Activated CD4-positive, alpha-beta memory T cell treated with anti-CD3 and anti-CD28 coated beads for 36 hours (primary cell): ENCODE data around the gene F13A1. TPM values are rescaled to one million over a fixed set of nuclear protein-coding genes. Genes with fewer than 3 reads are reported as not detected.

Source experiments
- CTCF ChIA-PET: fragments of 350-600 bp; sonication (Branson Sonifier 250); formaldehyde crosslinking; loops from one replicate; lab custom pipeline; 2021; ENCODE audit warnings: antibody characterized with exemption, inconsistent platforms; lab: Charles Lee
- POLR2A ChIA-PET: fragments of 350-600 bp; sonication (Branson Sonifier 250); formaldehyde crosslinking; loops from one replicate; lab custom pipeline; 2021; ENCODE audit warnings: antibody characterized with exemption; lab: Charles Lee
- DNase-seq: peaks from one replicate; pipeline ENCODE4 v3.0.0-alpha.2; 2020
- H3K27ac Mint-ChIP-seq: one replicate; pipeline ENCODE4 v1.8.0; 2021; ENCODE audit warnings: mixed read lengths
- H3K27me3 Mint-ChIP-seq: one replicate; pipeline ENCODE4 v1.8.0; 2021; ENCODE audit warnings: mixed read lengths
- H3K36me3 Mint-ChIP-seq: one replicate; pipeline ENCODE4 v1.8.0; 2021; ENCODE audit warnings: mixed read lengths
- H3K4me1 Mint-ChIP-seq: one replicate; pipeline ENCODE4 v1.8.0; 2021; ENCODE audit warnings: low read depth, mixed read lengths
- H3K4me3 Mint-ChIP-seq: one replicate; pipeline ENCODE4 v1.8.0; 2021; ENCODE audit warnings: mild to moderate bottlenecking, mixed read lengths
- H3K9me3 Mint-ChIP-seq: one replicate; pipeline ENCODE4 v1.8.0; 2021; ENCODE audit warnings: mixed read lengths
- intact Hi-C: fragments of 100-400 bp; cut with micrococcal nuclease; formaldehyde crosslinking; loops from one replicate; pipeline ENCODE4 v1.15.1; 2023
- total RNA-seq, 2 experiments: library from RNA; stranded (reverse); gene quantifications; one replicate each; pipeline ENCODE4 v1.2.3, GENCODE V29; 2021

F13A1 gene
- total RNA-seq, 2 experiments from 2014 or later, result not detected

DNA sequence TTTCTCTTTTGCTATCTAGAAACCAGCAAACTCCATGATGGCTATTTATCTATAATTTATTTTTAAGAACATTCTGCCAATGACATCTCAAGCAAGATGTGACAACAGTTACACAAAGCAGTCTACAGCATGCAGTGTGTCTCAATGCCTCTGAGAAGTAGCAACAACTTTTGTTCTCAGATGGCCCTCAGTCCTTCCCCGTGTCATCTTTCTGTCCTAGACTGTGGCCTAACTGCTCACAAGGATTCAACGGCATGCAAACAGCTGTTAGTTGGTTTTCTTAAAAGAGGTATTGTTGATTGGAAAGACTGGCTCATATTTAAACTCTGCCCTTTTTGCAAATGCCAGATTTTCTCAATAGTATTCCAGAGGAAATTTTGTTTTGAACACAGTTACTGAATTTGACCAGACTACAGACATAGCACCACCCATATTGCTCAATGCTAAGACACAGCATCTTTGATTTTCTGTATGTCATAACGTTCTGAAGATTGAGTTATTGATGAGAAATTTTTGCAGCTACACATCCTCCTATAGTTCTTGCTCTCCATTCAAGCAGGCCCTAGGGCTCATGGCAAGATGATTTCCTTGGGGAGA is 26.1 kb upstream of the F13A1 start:
- DNase-seq, result no peak

GRCh38 chr6:6333501-6333900 is 13.0 kb upstream of the F13A1 start:
- H3K9me3 Mint-ChIP-seq, result no peaks in the 10 kb centered on the region
- no peak overlapping the region for H3K4me3 Mint-ChIP-seq
- CTCF ChIA-PET, result no interaction called here
- DNase-seq, result no peak
- H3K27me3 Mint-ChIP-seq, result peaks cover 4% of the 10 kb centered on the region
- no peaks in the 10 kb centered on the region for H3K36me3 Mint-ChIP-seq
- peaks cover 5% of the 10 kb centered on the region for H3K4me1 Mint-ChIP-seq
- no peak overlapping the region for H3K27ac Mint-ChIP-seq
- POLR2A ChIA-PET, result no interaction called here
- intact Hi-C loops, result no loop called here

More for the DNA sequence above, 26.1 kb upstream of the F13A1 start:
- Mint-ChIP-seq H3K4me1 (no peaks in the 10 kb centered on the region), H3K27me3 (peaks cover 8% of the 10 kb centered on the region), H3K4me3 (no peak overlapping the region), H3K9me3 (no peaks in the 10 kb centered on the region), H3K36me3 (no peaks in the 10 kb centered on the region), H3K27ac (no peak overlapping the region)
- ChIA-PET CTCF (no interaction called here), POLR2A (no interaction called here)
- intact Hi-C loops, result no loop called here

- peaks cover 5% of the 10 kb centered on the region for H3K4me1 Mint-ChIP-seq
- no peaks in the 10 kb centered on the region for H3K36me3 Mint-ChIP-seq
- no peak overlapping the region for H3K27ac Mint-ChIP-seq
- H3K27me3 Mint-ChIP-seq, result peaks cover 4% of the 10 kb centered on the region
- intact Hi-C loops, result no loop called here
- H3K4me3 Mint-ChIP-seq, result no peak overlapping the region
- no peak for DNase-seq
- ChIA-PET CTCF (no interaction called here), POLR2A (no interaction called here)
- H3K9me3 Mint-ChIP-seq, result no peaks in the 10 kb centered on the region
Observed at GRCh38 chr6:6332811-6333244, 12.4 kb upstream of the F13A1 start.

DNA sequence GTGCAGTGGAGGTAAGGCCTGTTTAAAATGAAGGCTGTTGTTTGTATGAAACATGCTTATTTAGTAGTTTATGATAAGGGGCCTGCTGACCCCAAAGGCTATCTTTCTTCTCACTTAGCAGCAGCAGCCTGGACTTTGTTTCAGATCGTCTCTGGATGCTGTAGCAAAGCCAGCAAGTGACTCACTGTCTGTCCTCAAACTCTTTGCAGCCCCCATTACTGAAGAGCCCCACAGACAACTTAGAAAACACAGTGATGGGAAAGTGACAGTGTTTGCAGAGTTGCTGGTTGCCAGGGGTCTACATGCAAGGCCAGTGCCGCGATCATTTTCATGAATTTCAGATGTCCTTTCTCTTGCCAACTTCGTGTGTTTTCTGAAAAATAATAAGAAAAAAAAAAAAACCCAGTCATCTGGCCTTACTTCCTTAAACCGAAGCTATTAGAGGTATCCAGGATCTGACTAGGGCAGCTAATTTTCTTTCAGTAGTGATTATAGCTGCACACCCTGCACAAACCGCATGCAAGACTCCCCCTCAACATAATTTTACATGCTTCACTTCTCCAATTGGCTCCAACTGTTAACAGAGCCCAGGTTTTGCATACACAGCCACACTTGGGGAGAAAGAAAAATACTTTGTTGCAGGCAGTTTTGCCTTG is 11.6 kb upstream of the F13A1 start:
- H3K4me1 Mint-ChIP-seq, result peaks cover 5% of the 10 kb centered on the region
- H3K9me3 Mint-ChIP-seq, result no peaks in the 10 kb centered on the region
- H3K4me3 Mint-ChIP-seq, result no peak overlapping the region
- ChIA-PET POLR2A (no interaction called here), CTCF (no interaction called here)
- no peak for DNase-seq
- intact Hi-C loops, result no loop called here
- no peak overlapping the region for H3K27ac Mint-ChIP-seq
- H3K27me3 Mint-ChIP-seq, result peaks cover 4% of the 10 kb centered on the region
- no peaks in the 10 kb centered on the region for H3K36me3 Mint-ChIP-seq

DNA sequence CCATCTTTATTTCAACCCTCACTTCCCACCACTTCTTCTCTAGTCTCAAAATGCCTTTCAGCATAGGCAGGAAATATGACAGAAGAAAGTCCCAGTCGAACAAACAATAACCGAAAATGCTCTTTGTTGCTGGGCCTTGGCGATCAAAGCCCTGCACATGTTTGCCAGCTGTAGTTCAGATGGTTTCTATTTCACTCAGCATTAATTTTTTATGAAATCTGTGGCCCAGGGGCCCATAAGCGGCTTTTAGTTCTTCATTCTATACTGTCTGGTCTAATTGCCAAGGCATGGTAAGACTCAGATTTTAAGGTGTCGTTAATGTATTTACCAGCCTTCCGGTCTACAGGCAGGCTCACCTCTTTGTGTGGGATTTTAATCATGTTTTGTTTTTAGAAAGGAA is 10.9 kb upstream of the F13A1 start:
- no peaks in the 10 kb centered on the region for H3K9me3 Mint-ChIP-seq
- H3K27ac Mint-ChIP-seq, result no peak overlapping the region
- H3K4me3 Mint-ChIP-seq, result no peak overlapping the region
- H3K36me3 Mint-ChIP-seq, result no peaks in the 10 kb centered on the region
- H3K4me1 Mint-ChIP-seq, result peaks cover 5% of the 10 kb centered on the region
- ChIA-PET CTCF (no interaction called here), POLR2A (no interaction called here)
- peaks cover 5% of the 10 kb centered on the region for H3K27me3 Mint-ChIP-seq
- no peak for DNase-seq
- intact Hi-C loops, result no loop called here

DNA sequence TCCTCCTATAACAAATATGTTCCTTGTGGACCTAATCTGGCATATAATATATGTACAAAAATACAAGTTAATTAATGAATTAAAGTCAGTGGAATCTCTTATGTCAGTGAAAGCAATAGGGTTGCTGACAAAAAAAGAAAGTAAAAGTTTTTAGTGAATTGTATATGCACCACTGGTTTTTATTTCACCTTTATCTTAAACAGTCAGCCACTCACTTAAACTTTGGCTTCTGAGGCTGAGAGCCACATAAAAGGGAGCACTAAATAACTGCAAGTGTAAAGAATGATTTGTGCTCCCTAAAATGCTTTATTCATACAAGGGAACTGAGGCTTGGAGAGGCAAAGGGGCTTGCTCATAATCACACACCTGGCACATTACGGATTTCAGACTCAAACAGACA is 9.9 kb upstream of the F13A1 start:
- DNase-seq, result no peak
- H3K4me1 Mint-ChIP-seq, result peaks cover 5% of the 10 kb centered on the region
- POLR2A ChIA-PET, result no interaction called here
- H3K36me3 Mint-ChIP-seq, result no peaks in the 10 kb centered on the region
- no peak overlapping the region for H3K27ac Mint-ChIP-seq
- H3K9me3 Mint-ChIP-seq, result no peaks in the 10 kb centered on the region
- intact Hi-C loops, result no loop called here
- no peak overlapping the region for H3K4me3 Mint-ChIP-seq
- CTCF ChIA-PET, result no interaction called here
- H3K27me3 Mint-ChIP-seq, result peaks cover 6% of the 10 kb centered on the region

DNA sequence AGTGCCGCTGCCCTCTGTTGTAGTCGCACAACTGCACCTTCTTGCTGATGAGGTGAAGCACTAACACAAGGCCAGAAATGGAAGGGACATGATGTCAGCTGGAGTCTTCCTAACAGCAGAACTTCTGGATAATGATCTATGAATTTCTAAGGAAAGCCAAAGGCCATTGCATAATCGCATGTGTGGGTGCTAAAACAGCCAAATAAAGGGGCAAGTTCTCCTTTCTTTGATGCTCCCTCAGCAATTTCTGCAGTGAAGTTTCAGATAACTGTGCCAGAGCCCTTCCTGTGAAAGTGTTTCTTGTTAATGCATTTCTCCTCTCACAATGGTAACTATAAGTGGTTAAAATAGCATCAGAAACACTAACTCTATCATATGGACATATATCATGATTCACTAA is 8.0 kb upstream of the F13A1 start:
- Mint-ChIP-seq H3K36me3 (no peaks in the 10 kb centered on the region), H3K27ac (no peak overlapping the region), H3K9me3 (no peaks in the 10 kb centered on the region), H3K4me1 (peaks cover 5% of the 10 kb centered on the region), H3K4me3 (no peak overlapping the region), H3K27me3 (peaks cover 4% of the 10 kb centered on the region)
- POLR2A ChIA-PET, result no interaction called here
- CTCF ChIA-PET, result no interaction called here
- DNase-seq, result no peak
- intact Hi-C loops, result no loop called here

GRCh38 chr6:6323352-6323751 is 2.9 kb upstream of the F13A1 start:
- no peak for DNase-seq
- POLR2A ChIA-PET, result no interaction called here
- Mint-ChIP-seq H3K27me3 (peaks cover 31% of the 10 kb centered on the region), H3K27ac (no peak overlapping the region), H3K36me3 (no peaks in the 10 kb centered on the region), H3K4me3 (no peak overlapping the region), H3K9me3 (no peaks in the 10 kb centered on the region), H3K4me1 (no peaks in the 10 kb centered on the region)
- intact Hi-C loops, result no loop called here
- CTCF ChIA-PET, result no interaction called here

GRCh38 chr6:6320901-6321300 is 439 bp upstream of the F13A1 start:
- Mint-ChIP-seq H3K36me3 (no peaks in the 10 kb centered on the region), H3K4me1 (no peaks in the 10 kb centered on the region), H3K4me3 (no peak overlapping the region), H3K27me3 (peaks cover 38% of the 10 kb centered on the region), H3K27ac (no peak overlapping the region), H3K9me3 (no peaks in the 10 kb centered on the region)
- POLR2A ChIA-PET, result no interaction called here
- CTCF ChIA-PET, result no interaction called here
- intact Hi-C loops, result no loop called here
- DNase-seq, result no peak

DNA sequence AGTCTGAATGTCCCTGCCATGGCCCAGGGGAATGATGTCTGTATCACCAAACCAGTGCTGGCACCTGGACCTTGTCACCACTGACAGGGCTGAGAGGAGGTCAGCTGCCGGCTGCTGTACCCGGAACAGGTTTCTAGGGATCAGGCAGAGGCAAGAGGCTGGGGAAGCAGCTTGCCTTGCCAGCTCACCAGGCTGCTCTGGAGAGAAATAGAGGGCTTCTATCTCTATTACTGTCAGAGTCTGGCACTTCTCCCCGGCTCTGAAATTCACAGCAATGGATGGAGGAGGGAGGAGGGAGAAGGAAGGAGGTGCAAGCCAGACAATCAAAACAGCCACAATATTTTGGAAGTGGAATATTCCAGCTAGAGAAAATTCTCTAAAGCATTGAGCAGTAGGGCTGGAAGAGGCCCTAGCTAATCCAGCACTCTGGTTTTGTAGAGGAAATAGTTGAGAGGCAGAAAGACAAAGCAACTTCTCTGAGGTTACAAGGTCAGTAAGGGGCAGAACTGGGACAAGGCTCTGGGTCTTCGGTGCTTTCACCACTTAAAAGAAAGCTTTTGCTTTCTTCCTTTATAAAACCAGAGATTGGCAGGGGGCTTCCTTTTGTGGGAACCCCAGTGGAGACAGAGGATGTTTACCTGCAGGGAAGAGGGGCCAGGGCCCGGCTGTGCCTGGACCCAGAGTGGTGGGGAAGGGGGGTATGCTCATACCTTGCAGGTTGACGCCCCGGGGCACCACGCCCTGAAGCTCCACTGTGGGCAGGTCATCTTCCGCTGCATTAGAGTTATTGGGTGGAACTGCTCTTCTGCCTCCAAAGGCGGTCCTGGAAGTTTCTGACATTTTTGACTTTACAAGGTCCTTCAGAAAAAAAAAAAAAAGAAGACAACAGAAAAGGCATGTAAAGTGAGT is 2.4 kb downstream of the F13A1 start:
- Mint-ChIP-seq H3K4me3 (no peak overlapping the region), H3K4me1 (no peaks in the 10 kb centered on the region), H3K36me3 (no peaks in the 10 kb centered on the region), H3K9me3 (no peaks in the 10 kb centered on the region), H3K27me3 (peaks cover 41% of the 10 kb centered on the region), H3K27ac (no peak overlapping the region)
- DNase-seq, result no peak
- ChIA-PET CTCF (no interaction called here), POLR2A (no interaction called here)
- intact Hi-C loops, result loop anchor here (10.0 kb wide), 1 partner anchor 227 kb away; no protein-coding TSS in a partner anchor

- H3K9me3 Mint-ChIP-seq, result no peaks in the 10 kb centered on the region
- peaks cover 40% of the 10 kb centered on the region for H3K27me3 Mint-ChIP-seq
- ChIA-PET POLR2A (no interaction called here), CTCF (no interaction called here)
- no peak overlapping the region for H3K27ac Mint-ChIP-seq
- no peak for DNase-seq
- H3K4me1 Mint-ChIP-seq, result no peaks in the 10 kb centered on the region
- H3K4me3 Mint-ChIP-seq, result no peak overlapping the region
- no peaks in the 10 kb centered on the region for H3K36me3 Mint-ChIP-seq
- intact Hi-C loops, result loop anchor here (10.0 kb wide), 1 partner anchor 227 kb away; no protein-coding TSS in a partner anchor
Observed at GRCh38 chr6:6317386-6317785, 3.1 kb downstream of the F13A1 start.

GRCh38 chr6:6315660-6316059 is 4.8 kb downstream of the F13A1 start:
- POLR2A ChIA-PET, result no interaction called here
- no peaks in the 10 kb centered on the region for H3K4me1 Mint-ChIP-seq
- peak; percentile 42 for DNase-seq
- CTCF ChIA-PET, result interaction anchor here (1.2 kb wide), 1 partner anchor 12 kb away, joined by 3 read pairs; no protein-coding TSS in a partner anchor
- H3K36me3 Mint-ChIP-seq, result no peaks in the 10 kb centered on the region
- H3K27ac Mint-ChIP-seq, result no peak overlapping the region
- no peaks in the 10 kb centered on the region for H3K9me3 Mint-ChIP-seq
- intact Hi-C loops, result loop anchor here (10.0 kb wide), 1 partner anchor 229 kb away; no protein-coding TSS in a partner anchor
- no peak overlapping the region for H3K4me3 Mint-ChIP-seq
- H3K27me3 Mint-ChIP-seq, result peaks cover 27% of the 10 kb centered on the region
